GM21737 (cell line): ENCODE data around the gene MS4A6A.
A peak's percentile ranks its signal among the peaks of the same experiment; 100 is the strongest.
"Not testable (repeated sequence)": the region's sequence is repeated elsewhere in the genome, so short reads cannot be mapped to it uniquely, and the experiment has no call there.

Experiments
- ATAC-seq: cut with Tn5 transposase; IDR thresholded peaks from one replicate; pipeline ENCODE4 v1.9.1; 2021; ENCODE audit warnings: mild to moderate bottlenecking, moderate library complexity; ENCODE audit not compliant: unreplicated experiment

MS4A6A gene

GRCh38 chr11:60182541-60183330, at the start of gene MS4A6A:
TSS of gene MS4A6A (minus strand) at chr11:60183083. CDS start at chr11:60181727, 1,356 bp downstream.
- no peak for ATAC-seq

GRCh38 chr11:60230681-60231080, 47.8 kb upstream of the MS4A6A start:
- no peak for ATAC-seq

- ATAC-seq: no peak
Observed at GRCh38 chr11:60222141-60222540, 39.3 kb upstream of the MS4A6A start.

- no peak for ATAC-seq
Observed at GRCh38 chr11:60221692-60222091, 38.8 kb upstream of the MS4A6A start.

- ATAC-seq: no peak
Observed at GRCh38 chr11:60221181-60221580, 38.3 kb upstream of the MS4A6A start.

- ATAC-seq: no peak
Observed at GRCh38 chr11:60214386-60214785, 31.5 kb upstream of the MS4A6A start.

- no peak for ATAC-seq
Observed at GRCh38 chr11:60211206-60211605, 28.3 kb upstream of the MS4A6A start.

GRCh38 chr11:60209977-60210376, 27.1 kb upstream of the MS4A6A start:
- no peak for ATAC-seq

- ATAC-seq: no peak
Observed at GRCh38 chr11:60208951-60209350, 26.1 kb upstream of the MS4A6A start.

GRCh38 chr11:60208146-60208895, 25.4 kb upstream of the MS4A6A start:
- ATAC-seq: no peak

GRCh38 chr11:60206616-60207015, 23.7 kb upstream of the MS4A6A start:
- ATAC-seq: no peak

- ATAC-seq: no peak
Observed at GRCh38 chr11:60204922-60205321, 22.0 kb upstream of the MS4A6A start.

- not testable (repeated sequence) for ATAC-seq
Observed at GRCh38 chr11:60201334-60201733, 18.5 kb upstream of the MS4A6A start.

- no peak for ATAC-seq
Observed at GRCh38 chr11:60197442-60197841, 14.6 kb upstream of the MS4A6A start.

- ATAC-seq: no peak
Observed at GRCh38 chr11:60195923-60196368, 13.1 kb upstream of the MS4A6A start.

GRCh38 chr11:60194511-60194910, 11.6 kb upstream of the MS4A6A start:
- no peak for ATAC-seq

- peak; percentile 76 for ATAC-seq
Observed at GRCh38 chr11:60193687-60194433, 11.0 kb upstream of the MS4A6A start.

GRCh38 chr11:60192564-60192963, 9.7 kb upstream of the MS4A6A start:
- not testable (repeated sequence) for ATAC-seq

- ATAC-seq: not testable (repeated sequence)
Observed at GRCh38 chr11:60188481-60188880, 5.6 kb upstream of the MS4A6A start.

GRCh38 chr11:60186128-60186527, 3.2 kb upstream of the MS4A6A start:
- not testable (repeated sequence) for ATAC-seq

GRCh38 chr11:60185512-60185827, 2.6 kb upstream of the MS4A6A start:
- ATAC-seq: not testable (repeated sequence)
